OCI-LY1 (cell line): ENCODE measurements around the gene FADS6.

Source experiments
- H2AFZ ChIP-seq: fragments of 200-600 bp; sonication (generic), shearing (Covaris generic); 2 replicates; pipeline ENCODE4 v1.6.0; 2014; ENCODE audit warnings: antibody characterized with exemption, mild to moderate bottlenecking, low read length
- H3F3A ChIP-seq: fragments of 200-600 bp; sonication (generic), shearing (Covaris generic); 2 replicates; pipeline ENCODE4 v1.6.0; 2014; ENCODE audit warnings: mild to moderate bottlenecking, antibody characterized with exemption, low read length, moderate library complexity; ENCODE audit not compliant: insufficient read depth
- H3K27ac ChIP-seq: fragments of 200-600 bp; sonication (generic); 2 replicates; pipeline ENCODE4 v1.5.1; 2014; ENCODE audit warnings: low read length, mixed run types, mild to moderate bottlenecking, low read depth; ENCODE audit not compliant: poor library complexity, severe bottlenecking
- H3K27me3 ChIP-seq: fragments of 200-600 bp; sonication (generic); 2 replicates; pipeline ENCODE4 v1.6.0; 2014; ENCODE audit warnings: antibody characterized with exemption, mild to moderate bottlenecking, low read length, moderate library complexity; ENCODE audit not compliant: insufficient read depth
- H3K36me3 ChIP-seq: fragments of 200-600 bp; sonication (generic); 2 replicates; pipeline ENCODE4 v1.6.1; 2014; ENCODE audit warnings: mild to moderate bottlenecking, antibody characterized with exemption, low read length, moderate library complexity, mixed read lengths; ENCODE audit not compliant: insufficient read depth
- H3K4me1 ChIP-seq: fragments of 200-600 bp; sonication (generic); 2 replicates; pipeline ENCODE4 v1.5.1; 2014; ENCODE audit warnings: mild to moderate bottlenecking, low read length, moderate library complexity; ENCODE audit not compliant: insufficient read depth, severe bottlenecking
- H3K4me2 ChIP-seq: fragments of 200-600 bp; sonication (generic), shearing (Covaris generic); 2 replicates; pipeline ENCODE4 v1.6.1; 2014; ENCODE audit warnings: low read length
- H3K4me3 ChIP-seq: fragments of 200-600 bp; sonication (generic); 2 replicates; pipeline ENCODE4 v1.5.1; 2014; ENCODE audit warnings: low read length, low read depth, mild to moderate bottlenecking, mixed read lengths; ENCODE audit not compliant: poor library complexity, severe bottlenecking
- H3K79me2 ChIP-seq: fragments of 200-600 bp; shearing (Covaris generic); 2 replicates; pipeline ENCODE4 v1.6.1; 2016; ENCODE audit warnings: mixed run types, low read length, mixed read lengths; ENCODE audit not compliant: insufficient read depth
- H3K9ac ChIP-seq: fragments of 200-600 bp; sonication (generic), shearing (Covaris generic); 2 replicates; pipeline ENCODE4 v1.6.1; 2014; ENCODE audit warnings: mild to moderate bottlenecking, low read length, mixed read lengths
- H3K9me2 ChIP-seq: fragments of 200-600 bp; sonication (generic), shearing (Covaris generic); 2 replicates; pipeline ENCODE4 v1.6.1; 2014; ENCODE audit warnings: low read depth, mild to moderate bottlenecking, low read length, mixed read lengths
- H3K9me3 ChIP-seq: fragments of 200-600 bp; shearing (Covaris generic); 2 replicates; pipeline ENCODE4 v1.6.1; 2014; ENCODE audit warnings: low read length, mixed read lengths
- H4K20me1 ChIP-seq: fragments of 200-600 bp; sonication (generic), shearing (Covaris generic); 2 replicates; pipeline ENCODE4 v1.6.0; 2016; ENCODE audit warnings: mild to moderate bottlenecking, low read length; ENCODE audit not compliant: insufficient read depth
- EZH2 ChIP-seq: fragments of 200-600 bp; sonication (generic), shearing (Covaris generic); IDR thresholded peaks from 2 replicates; pipeline ENCODE4 v1.8.0; 2017; ENCODE audit warnings: borderline replicate concordance, mixed run types, mild to moderate bottlenecking, antibody characterized with exemption, low read length, moderate library complexity, mixed read lengths
- TF ChIP-seq, protein P1 (sequence below): fragments of 200-600 bp; sonication (generic), shearing (Covaris generic); IDR thresholded peaks from 2 replicates; pipeline ENCODE4 v1.5.1; 2017; ENCODE audit warnings: mild to moderate bottlenecking, antibody characterized with exemption, low read length, moderate library complexity, mixed read lengths

FADS6 gene

DNA sequence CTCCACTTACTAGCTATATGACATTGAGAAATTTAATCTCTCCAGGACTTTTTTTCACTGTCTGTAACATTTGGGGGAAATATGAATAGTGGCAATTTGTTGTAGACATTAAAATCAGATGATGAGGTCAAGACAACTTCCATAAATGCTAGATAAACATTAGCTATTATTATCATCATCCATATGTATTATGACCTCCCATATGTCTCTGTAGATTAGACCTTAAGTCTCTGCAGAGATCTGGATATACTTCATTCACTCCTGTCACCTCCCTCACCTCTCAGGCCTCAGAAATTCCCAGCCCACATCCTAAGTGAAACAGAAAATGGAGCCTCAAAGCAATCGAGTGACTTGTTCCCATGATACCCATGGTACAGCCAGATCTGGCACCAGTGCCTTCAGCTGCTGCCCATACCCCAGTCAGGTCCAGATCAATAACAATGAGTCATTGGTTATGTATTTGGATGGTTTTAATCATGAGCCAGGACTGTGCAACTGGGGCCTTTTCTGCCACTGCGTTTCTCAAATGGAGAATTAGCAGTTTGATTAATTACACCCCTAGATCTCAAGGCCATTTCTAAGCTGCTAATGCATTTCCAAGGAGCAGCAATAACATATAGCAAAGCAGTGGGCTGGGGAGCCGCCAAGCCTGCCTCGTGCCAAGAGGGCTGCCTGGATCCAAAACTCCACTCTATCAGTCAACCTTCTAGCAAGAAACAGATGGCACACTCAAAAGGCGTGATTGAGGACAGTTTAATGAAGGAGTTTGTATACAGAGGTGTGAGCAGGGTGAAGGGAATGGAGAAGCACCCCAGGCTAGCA, 18.1 kb downstream of the FADS6 start:
- no peak for TF ChIP-seq EZH2
- Histone ChIP-seq H3K4me1 (peaks cover 15% of the 10 kb centered on the region), H3K36me3 (no peaks in the 10 kb centered on the region), H3K79me2 (no peaks in the 10 kb centered on the region), H2AFZ (no peak overlapping the region), H3K27me3 (no peaks in the 10 kb centered on the region), H3K27ac (no peak overlapping the region), H3F3A (no peaks in the 10 kb centered on the region), H3K4me3 (no peak overlapping the region), H3K4me2 (no peak overlapping the region), H3K9me2 (no peaks in the 10 kb centered on the region), H3K9me3 (no peaks in the 10 kb centered on the region), H3K9ac (no peak overlapping the region), H4K20me1 (no peaks in the 10 kb centered on the region)

DNA sequence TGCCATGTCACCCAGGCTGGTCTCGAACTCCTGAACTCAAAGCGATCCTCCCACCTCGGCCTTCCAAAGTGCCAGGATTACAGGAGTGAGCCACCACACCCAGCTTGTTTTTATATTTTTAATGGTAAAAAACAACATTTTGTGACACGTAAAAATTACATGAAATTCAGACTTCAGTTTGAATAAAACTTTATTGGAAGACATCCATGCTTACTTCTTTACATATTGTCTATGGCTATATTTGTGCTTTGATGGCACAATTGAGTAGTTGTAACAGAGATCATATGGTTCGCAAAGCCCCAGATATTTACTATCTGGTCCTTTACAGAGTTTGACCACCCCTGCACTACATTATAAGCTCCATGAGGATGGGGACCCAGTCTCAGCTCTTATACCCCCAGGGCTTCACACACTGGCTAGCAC, 18.8 kb downstream of the FADS6 start:
- Histone ChIP-seq H3K9ac (no peak overlapping the region), H3F3A (no peaks in the 10 kb centered on the region), H3K4me1 (peaks cover 15% of the 10 kb centered on the region), H3K9me2 (no peaks in the 10 kb centered on the region), H3K4me3 (no peak overlapping the region), H3K36me3 (no peaks in the 10 kb centered on the region), H3K79me2 (no peaks in the 10 kb centered on the region), H3K27ac (no peak overlapping the region), H3K4me2 (no peak overlapping the region), H4K20me1 (no peaks in the 10 kb centered on the region), H3K27me3 (no peaks in the 10 kb centered on the region), H2AFZ (no peak overlapping the region), H3K9me3 (no peaks in the 10 kb centered on the region)
- TF ChIP-seq, protein P1, sequence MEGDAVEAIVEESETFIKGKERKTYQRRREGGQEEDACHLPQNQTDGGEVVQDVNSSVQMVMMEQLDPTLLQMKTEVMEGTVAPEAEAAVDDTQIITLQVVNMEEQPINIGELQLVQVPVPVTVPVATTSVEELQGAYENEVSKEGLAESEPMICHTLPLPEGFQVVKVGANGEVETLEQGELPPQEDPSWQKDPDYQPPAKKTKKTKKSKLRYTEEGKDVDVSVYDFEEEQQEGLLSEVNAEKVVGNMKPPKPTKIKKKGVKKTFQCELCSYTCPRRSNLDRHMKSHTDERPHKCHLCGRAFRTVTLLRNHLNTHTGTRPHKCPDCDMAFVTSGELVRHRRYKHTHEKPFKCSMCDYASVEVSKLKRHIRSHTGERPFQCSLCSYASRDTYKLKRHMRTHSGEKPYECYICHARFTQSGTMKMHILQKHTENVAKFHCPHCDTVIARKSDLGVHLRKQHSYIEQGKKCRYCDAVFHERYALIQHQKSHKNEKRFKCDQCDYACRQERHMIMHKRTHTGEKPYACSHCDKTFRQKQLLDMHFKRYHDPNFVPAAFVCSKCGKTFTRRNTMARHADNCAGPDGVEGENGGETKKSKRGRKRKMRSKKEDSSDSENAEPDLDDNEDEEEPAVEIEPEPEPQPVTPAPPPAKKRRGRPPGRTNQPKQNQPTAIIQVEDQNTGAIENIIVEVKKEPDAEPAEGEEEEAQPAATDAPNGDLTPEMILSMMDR: no peak
- TF ChIP-seq EZH2: no peak

DNA sequence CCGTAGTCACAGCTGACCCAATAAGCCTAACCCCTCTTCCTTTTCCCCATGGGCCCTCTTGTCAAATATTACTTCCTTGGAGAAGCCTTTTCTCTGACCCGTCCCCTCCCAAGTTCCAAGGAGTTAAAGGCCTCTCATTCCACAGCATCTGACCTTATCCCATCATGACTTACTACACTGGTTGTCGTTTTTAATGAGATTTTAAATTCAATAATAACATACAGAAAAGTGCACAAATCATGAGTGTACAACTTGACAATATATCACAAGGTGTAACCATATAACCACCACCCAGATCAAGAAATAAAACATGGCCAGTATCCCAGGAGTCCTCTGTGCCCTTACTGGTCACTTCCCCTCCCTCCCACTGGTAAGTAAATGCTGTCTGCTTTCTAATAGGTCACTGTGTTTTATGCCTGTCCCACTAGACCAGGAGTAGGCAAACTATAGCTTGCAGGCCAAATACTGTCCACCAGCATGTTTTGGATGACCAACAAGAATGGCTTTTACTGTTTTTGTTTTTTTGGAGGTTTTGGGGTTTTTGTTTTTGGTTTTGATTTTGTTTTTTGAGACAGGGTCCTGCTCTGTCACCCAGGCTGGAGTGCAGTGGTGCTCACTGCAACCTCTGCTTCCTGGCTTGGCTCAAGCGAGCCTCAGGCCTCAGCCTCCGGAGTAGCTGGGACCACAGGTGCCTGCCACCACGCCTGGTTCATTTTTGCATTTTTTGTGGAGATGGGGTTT, 19.4 kb downstream of the FADS6 start:
- Histone ChIP-seq H3K27ac (no peak overlapping the region), H3K9me2 (no peaks in the 10 kb centered on the region), H3K36me3 (no peaks in the 10 kb centered on the region), H3K79me2 (no peaks in the 10 kb centered on the region), H3F3A (no peaks in the 10 kb centered on the region), H2AFZ (no peak overlapping the region), H4K20me1 (no peaks in the 10 kb centered on the region), H3K9me3 (no peaks in the 10 kb centered on the region), H3K4me2 (peak overlapping the region; percentile 72), H3K4me3 (peak overlapping the region; percentile 78), H3K27me3 (no peaks in the 10 kb centered on the region), H3K9ac (peak overlapping the region; percentile 78), H3K4me1 (peaks cover 15% of the 10 kb centered on the region)
- no peak for TF ChIP-seq EZH2
- TF ChIP-seq, protein P1: no peak
